Measurements from ENCODE around the gene LACTBL1.

The LACTBL1 gene

DNA sequence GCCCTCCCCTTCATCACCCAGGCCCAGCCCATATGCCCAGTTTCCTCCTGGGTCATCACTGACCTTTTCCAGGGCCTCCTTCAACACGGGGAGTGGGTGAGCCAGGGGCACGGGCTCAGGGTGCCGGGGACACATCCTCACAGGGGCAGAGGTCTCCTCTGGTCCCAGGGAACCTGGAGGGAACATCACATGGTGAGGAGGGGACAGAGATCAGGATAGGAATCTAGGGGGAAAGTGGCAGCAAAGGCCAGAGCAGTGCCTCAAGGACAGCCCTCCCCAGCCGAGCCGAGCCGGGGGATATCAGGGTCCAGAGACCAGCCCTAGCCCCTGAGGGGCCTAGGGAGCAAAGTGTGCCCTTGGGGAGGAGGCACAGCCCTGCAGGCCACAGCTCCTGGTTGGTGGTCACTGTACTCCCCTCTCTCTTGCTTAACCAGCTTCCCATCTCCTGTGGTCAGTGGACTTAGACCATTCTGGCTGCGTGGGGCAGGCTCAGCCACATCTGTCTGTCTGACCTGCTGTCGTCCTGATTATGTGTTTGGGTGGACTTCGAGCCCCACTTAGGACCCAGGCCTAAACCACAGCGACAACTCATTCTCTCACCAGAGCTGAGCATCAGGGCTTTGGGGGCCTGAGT, 9.5 kb downstream of the LACTBL1 start:
- Histone ChIP-seq H3K4me3 (no peak overlapping the region), H3K9me3 (peaks cover 7% of the 10 kb centered on the region; the same call in 1 of the 2 replicates), H3K9ac (no peak overlapping the region), H3K27ac (no peak overlapping the region), H3K4me1 (no peaks in the 10 kb centered on the region), H3K36me3 (no peaks in the 10 kb centered on the region), H3K27me3 (no peaks in the 10 kb centered on the region), H3K4me2 (no peak overlapping the region), H4K20me1 (no peaks in the 10 kb centered on the region)
- TF ChIP-seq Cebpa-rat (IDR thresholded peaks at IDR 0.05), result no peak

- H3K36me3 ChIP-seq, result no peaks in the 10 kb centered on the region
- TF ChIP-seq Cebpa-rat (IDR thresholded peaks at IDR 0.05), result no peak
- H4K20me1 ChIP-seq, result no peaks in the 10 kb centered on the region
- H3K9ac ChIP-seq, result no peak overlapping the region
- no peak overlapping the region for H3K4me3 ChIP-seq
- no peak overlapping the region for H3K27ac ChIP-seq
- H3K4me2 ChIP-seq, result no peak overlapping the region
- H3K9me3 ChIP-seq, result peaks cover 7% of the 10 kb centered on the region; the same call in 1 of the 2 replicates
- no peaks in the 10 kb centered on the region for H3K27me3 ChIP-seq
- no peaks in the 10 kb centered on the region for H3K4me1 ChIP-seq
These were observed 10.1 kb downstream of the LACTBL1 start for GRCh38 chr1:22962558-22962957.

DNA sequence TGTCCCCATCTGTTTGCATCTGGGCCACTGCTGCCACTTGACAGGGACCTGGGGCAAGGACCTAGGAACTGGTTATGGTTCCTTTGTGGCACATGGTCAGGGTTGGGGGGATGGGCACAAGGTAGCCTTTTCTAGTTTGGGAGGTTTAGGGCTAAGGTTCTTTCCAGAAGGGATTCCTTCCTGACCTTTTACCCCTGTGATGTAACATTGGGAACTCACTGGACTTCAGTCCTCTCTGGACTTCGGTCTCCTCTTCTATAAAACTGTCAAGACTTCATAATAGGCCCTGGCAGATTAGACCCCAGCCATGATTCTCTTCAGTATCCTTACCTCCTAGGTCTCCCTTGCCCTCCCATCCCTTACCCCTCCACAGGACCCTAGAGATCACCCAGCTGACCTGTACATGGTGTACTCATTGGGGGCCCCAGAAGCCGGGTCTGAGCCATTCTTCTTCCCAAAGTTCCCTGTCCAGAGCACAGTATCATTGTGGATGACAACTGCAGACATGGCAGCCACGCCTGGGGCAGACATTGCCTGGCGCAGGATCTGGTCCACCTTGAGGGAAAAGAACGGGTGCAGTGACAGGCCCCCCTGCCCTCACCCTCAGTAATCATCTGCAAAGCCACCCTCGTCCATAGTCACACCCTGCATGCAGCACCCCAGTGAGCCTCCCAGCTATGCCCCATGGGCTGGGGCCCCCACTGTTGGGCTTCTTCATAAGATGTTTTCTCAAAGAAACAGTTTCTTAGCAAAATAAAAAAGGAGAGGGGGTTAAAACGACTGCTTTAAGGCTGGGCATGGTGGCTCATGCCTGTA, 12.9 kb downstream of the LACTBL1 start:
- no peak for TF ChIP-seq Cebpa-rat (IDR thresholded peaks at IDR 0.05)

DNA sequence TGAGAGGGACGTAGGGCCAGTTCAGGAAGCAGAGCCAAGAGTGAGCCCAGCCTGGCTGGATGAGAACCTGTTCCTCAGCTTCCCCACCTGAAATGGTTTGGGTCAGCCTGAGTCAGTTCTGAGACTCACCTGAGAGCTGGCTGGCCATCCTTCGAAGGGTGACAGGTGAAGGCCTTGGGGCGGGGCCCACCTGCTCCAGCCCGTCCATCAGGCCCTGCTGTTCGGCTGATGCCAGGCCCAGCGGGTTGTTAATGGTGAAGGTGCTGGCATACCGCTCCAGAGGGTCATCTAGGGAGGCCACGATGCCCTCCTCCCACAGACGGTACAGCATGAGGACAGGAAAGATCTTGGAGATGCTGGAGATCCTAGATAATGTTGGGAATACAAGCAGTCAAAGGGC, 14.1 kb downstream of the LACTBL1 start:
- no peaks in the 10 kb centered on the region for H3K4me1 ChIP-seq
- no peak overlapping the region for H3K4me2 ChIP-seq
- H3K9me3 ChIP-seq, result no peaks in the 10 kb centered on the region
- TF ChIP-seq Cebpa-rat (IDR thresholded peaks at IDR 0.05), result no peak
- H4K20me1 ChIP-seq, result no peaks in the 10 kb centered on the region
- H3K4me3 ChIP-seq, result no peak overlapping the region
- H3K27ac ChIP-seq, result no peak overlapping the region
- no peaks in the 10 kb centered on the region for H3K36me3 ChIP-seq
- no peaks in the 10 kb centered on the region for H3K27me3 ChIP-seq
- H3K9ac ChIP-seq, result no peak overlapping the region

More for the DNA sequence above, 12.9 kb downstream of the LACTBL1 start:
- H3K9ac ChIP-seq, result no peak overlapping the region
- no peaks in the 10 kb centered on the region for H3K27me3 ChIP-seq
- no peaks in the 10 kb centered on the region for H3K9me3 ChIP-seq
- H3K4me3 ChIP-seq, result no peak overlapping the region
- H3K36me3 ChIP-seq, result no peaks in the 10 kb centered on the region
- no peak overlapping the region for H3K27ac ChIP-seq
- no peak overlapping the region for H3K4me2 ChIP-seq
- no peaks in the 10 kb centered on the region for H3K4me1 ChIP-seq
- H4K20me1 ChIP-seq, result no peaks in the 10 kb centered on the region

DNA sequence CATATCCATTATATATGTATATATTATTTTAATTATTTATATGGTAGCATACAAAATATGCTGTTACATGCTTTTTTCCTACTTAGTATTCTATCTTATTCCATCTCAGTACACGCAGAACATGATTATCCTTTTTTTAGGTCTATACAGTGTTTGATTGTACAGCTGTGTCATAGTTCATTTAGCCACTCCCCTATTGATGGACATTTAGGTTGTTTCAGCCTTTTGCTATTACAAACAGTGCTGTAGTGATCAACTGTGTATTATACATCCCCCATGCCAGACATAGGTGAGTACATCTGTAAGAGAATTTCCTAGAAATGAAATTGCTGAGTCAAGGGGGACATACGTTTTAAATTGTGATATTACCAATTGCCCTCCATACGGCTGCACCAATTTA, 15.6 kb downstream of the LACTBL1 start:
- Histone ChIP-seq H3K9me3 (no peaks in the 10 kb centered on the region), H3K36me3 (no peaks in the 10 kb centered on the region), H4K20me1 (no peaks in the 10 kb centered on the region), H3K27ac (no peak overlapping the region), H3K4me1 (no peaks in the 10 kb centered on the region), H3K9ac (no peak overlapping the region), H3K4me3 (no peak overlapping the region), H3K4me2 (no peak overlapping the region), H3K27me3 (no peaks in the 10 kb centered on the region)
- no peak for TF ChIP-seq Cebpa-rat (IDR thresholded peaks at IDR 0.05)

GRCh38 chr1:22955146-22955545, 17.5 kb downstream of the LACTBL1 start:
- no peak for TF ChIP-seq Cebpa-rat (IDR thresholded peaks at IDR 0.05)
- Histone ChIP-seq H3K9ac (no peak overlapping the region), H3K9me3 (no peaks in the 10 kb centered on the region), H3K27ac (no peak overlapping the region), H3K36me3 (no peaks in the 10 kb centered on the region), H3K27me3 (no peaks in the 10 kb centered on the region), H3K4me2 (no peak overlapping the region), H3K4me3 (no peak overlapping the region), H4K20me1 (no peaks in the 10 kb centered on the region), H3K4me1 (no peaks in the 10 kb centered on the region)

GRCh38 chr1:22953740-22954141, 18.9 kb downstream of the LACTBL1 start:
- no peak for TF ChIP-seq Cebpa-rat (IDR thresholded peaks at IDR 0.05)
- Histone ChIP-seq H3K27me3 (no peaks in the 10 kb centered on the region), H3K4me3 (no peak overlapping the region), H3K4me2 (no peak overlapping the region), H3K9ac (no peak overlapping the region), H3K4me1 (no peaks in the 10 kb centered on the region), H3K27ac (no peak overlapping the region), H3K9me3 (no peaks in the 10 kb centered on the region), H3K36me3 (no peaks in the 10 kb centered on the region), H4K20me1 (no peaks in the 10 kb centered on the region)

DNA sequence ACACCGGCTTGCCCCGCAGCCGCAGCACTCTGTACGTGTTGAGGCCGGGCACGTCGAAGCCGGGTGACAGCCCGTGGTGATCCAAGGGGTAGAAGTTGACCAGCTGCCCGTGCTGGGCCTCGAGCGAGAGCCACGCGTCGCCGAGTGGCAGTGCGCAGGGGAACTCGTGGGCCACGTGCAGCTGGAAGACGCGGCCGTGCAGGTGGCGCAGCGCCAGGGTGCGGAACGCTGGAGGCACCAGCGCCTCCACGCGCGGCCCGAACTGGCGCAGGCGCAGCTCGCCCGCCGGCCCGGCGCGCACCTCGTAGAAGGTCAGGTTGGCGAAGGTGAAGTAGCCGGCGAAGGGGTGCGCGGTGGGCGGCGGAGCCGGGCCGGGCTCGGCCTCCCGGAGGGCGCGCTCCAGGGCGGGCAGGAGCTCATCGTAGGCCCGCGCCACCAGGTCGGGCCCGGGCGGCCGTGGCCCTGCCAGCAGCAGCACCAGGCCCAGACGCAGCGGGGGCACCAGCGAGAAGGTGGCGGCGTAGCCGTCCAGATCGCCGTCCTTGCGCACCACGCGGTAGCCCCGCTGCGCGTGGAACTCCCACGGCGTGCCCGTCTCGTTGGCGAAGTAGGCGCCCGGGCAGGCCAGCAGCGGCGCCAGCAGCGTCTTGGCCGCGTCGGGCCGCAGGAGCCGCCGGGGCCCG, 19.5 kb downstream of the LACTBL1 start:
- Histone ChIP-seq H3K4me2 (no peak overlapping the region), H3K9me3 (no peaks in the 10 kb centered on the region), H3K4me1 (no peaks in the 10 kb centered on the region), H3K36me3 (no peaks in the 10 kb centered on the region), H3K4me3 (no peak overlapping the region), H3K27ac (no peak overlapping the region), H4K20me1 (no peaks in the 10 kb centered on the region), H3K27me3 (no peaks in the 10 kb centered on the region), H3K9ac (no peak overlapping the region)
- no peak for TF ChIP-seq Cebpa-rat (IDR thresholded peaks at IDR 0.05)

DNA sequence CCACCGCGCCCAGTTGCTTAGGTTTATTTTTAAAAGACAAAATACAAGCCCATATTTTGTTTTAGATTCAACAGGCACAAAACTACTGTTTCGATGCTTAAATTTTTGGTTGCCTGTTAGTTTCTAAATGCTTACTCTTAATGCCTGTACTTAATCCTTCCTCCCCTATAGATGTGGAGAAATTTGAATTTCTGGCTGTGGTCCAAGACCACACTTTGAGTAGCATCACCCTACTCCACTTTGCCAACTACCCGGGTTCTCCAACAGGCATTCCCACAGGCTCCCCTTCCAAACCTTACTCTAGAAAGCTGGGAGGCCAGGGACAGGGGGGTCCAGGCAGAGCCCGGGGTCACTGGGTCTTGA, 20.0 kb downstream of the LACTBL1 start:
- no peaks in the 10 kb centered on the region for H3K4me1 ChIP-seq
- H3K36me3 ChIP-seq, result no peaks in the 10 kb centered on the region
- H3K27me3 ChIP-seq, result no peaks in the 10 kb centered on the region
- no peak overlapping the region for H3K4me3 ChIP-seq
- no peaks in the 10 kb centered on the region for H3K9me3 ChIP-seq
- H3K27ac ChIP-seq, result no peak overlapping the region
- H3K4me2 ChIP-seq, result no peak overlapping the region
- no peak overlapping the region for H3K9ac ChIP-seq
- no peaks in the 10 kb centered on the region for H4K20me1 ChIP-seq
- TF ChIP-seq Cebpa-rat (IDR thresholded peaks at IDR 0.05), result no peak

DNA sequence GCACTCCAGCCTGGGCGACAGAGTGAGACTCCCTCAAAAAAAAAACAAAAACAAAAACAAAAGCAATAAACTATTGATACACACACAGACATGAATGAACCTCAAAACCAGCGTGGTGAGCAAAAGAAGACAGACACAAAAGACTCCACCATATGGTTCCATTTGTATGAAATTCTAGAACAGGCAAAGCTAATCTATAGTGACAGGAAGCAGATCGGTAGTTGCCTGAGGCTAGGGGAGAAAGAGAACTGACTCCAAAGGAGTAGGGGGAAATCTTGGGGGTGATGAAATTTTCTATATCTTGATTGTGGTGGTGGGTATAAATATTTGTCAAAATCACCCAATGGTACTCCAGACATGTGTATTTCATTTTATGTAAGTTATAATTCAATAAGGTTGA, 20.9 kb downstream of the LACTBL1 start:
- Histone ChIP-seq H3K27me3 (no peaks in the 10 kb centered on the region), H3K4me2 (no peak overlapping the region), H3K9ac (no peak overlapping the region), H3K9me3 (no peaks in the 10 kb centered on the region), H3K4me1 (no peaks in the 10 kb centered on the region), H3K27ac (no peak overlapping the region), H3K36me3 (no peaks in the 10 kb centered on the region), H4K20me1 (no peaks in the 10 kb centered on the region), H3K4me3 (no peak overlapping the region)
- TF ChIP-seq Cebpa-rat (IDR thresholded peaks at IDR 0.05), result no peak

Measured in BLaER1 (cell line).